HepG2 (cell line): Measurements from ENCODE around the gene NECTIN2. TPM values are rescaled to one million over a fixed set of nuclear protein-coding genes. Genes with fewer than 3 reads are reported as not detected.
"Not testable (repeated sequence)": the region's sequence is repeated elsewhere in the genome, so short reads cannot be mapped to it uniquely, and the experiment has no call there.

Source experiments
- AGO2 ChIP-seq: fragments of 200-400 bp; formaldehyde crosslinking; optimal IDR thresholded peaks from 2 replicates; pipeline ENCODE3; 2017; ENCODE audit warnings: mild to moderate bottlenecking, low read depth, low read length, moderate library complexity
- BORCS8-MEF2B ChIP-seq: sonication (generic); formaldehyde crosslinking; IDR thresholded peaks from 2 replicates; pipeline ENCODE4 v1.8.0; 2022; ENCODE audit warnings: mild to moderate bottlenecking, missing genetic modification reagents
- FOXP4 ChIP-seq: sonication (generic); formaldehyde crosslinking; IDR thresholded peaks from 2 replicates; pipeline ENCODE4 v1.4.0; 2020; ENCODE audit warnings: missing genetic modification reagents
- MAX ChIP-seq: IDR thresholded peaks from 2 replicates; pipeline ENCODE4 v1.6.1; 2012; ENCODE audit warnings: inconsistent platforms
- MYC ChIP-seq: sonication (generic); formaldehyde crosslinking; IDR thresholded peaks from 2 replicates; pipeline ENCODE4 v1.9.0; 2021; ENCODE audit warnings: missing genetic modification reagents, borderline replicate concordance
- PAX8 ChIP-seq: sonication (generic); formaldehyde crosslinking; IDR thresholded peaks from 2 replicates; pipeline ENCODE4 v1.8.0; 2022; ENCODE audit warnings: mild to moderate bottlenecking, missing genetic modification reagents, borderline replicate concordance
- RBM22 ChIP-seq: fragments of 200-400 bp; formaldehyde crosslinking; optimal IDR thresholded peaks from 2 replicates; pipeline ENCODE3; 2017; ENCODE audit warnings: mild to moderate bottlenecking, low read length, moderate library complexity
- SALL2 ChIP-seq: sonication (generic); formaldehyde crosslinking; IDR thresholded peaks from 2 replicates; pipeline ENCODE4 v1.8.1; 2023; ENCODE audit warnings: mild to moderate bottlenecking, missing genetic modification reagents, inconsistent platforms
- SOX6 ChIP-seq, 2 experiments: fragments of 450-650 bp in 1 of 2; sonication (generic) in 1 of 2; formaldehyde crosslinking in 1 of 2; IDR thresholded peaks; 2 replicates each; pipeline versions ENCODE4 v1.4.0 to v1.6.1; 2017 to 2020; ENCODE audit warnings: antibody characterized with exemption in 1 of 2, mild to moderate bottlenecking in 1 of 2, missing genetic modification reagents in 1 of 2
- ZBTB4 ChIP-seq: sonication (generic); formaldehyde crosslinking; IDR thresholded peaks from 2 replicates; pipeline ENCODE4 v1.4.0; 2020; ENCODE audit warnings: missing genetic modification reagents, mild to moderate bottlenecking, borderline replicate concordance
- ZNF263 ChIP-seq: sonication (generic); formaldehyde crosslinking; IDR thresholded peaks from 2 replicates; pipeline ENCODE4 v1.4.0; 2020; ENCODE audit warnings: missing genetic modification reagents
- ZNF3 ChIP-seq: IDR thresholded peaks from 2 replicates; pipeline ENCODE4 v1.7.0; 2017; ENCODE audit warnings: inconsistent platforms
- polyA plus RNA-seq, 8 experiments: library from polyadenylated mRNA; depleted of rRNA in 3 of 8; stranded (reverse) in 7 of 8; unstranded in 1 of 8; fragments of >200 nt; fragmentation: Illumina TruSeq in 4 of 8; extraction: Trizol in 4 of 8; gene quantifications; 2 replicates each; pipeline versions ENCODE4 v1.2.1 to v1.2.3, GENCODE V29; 2011 to 2016; ENCODE audit warnings: low read depth in 4 of 8, missing spikeins in 1 of 8, mixed read lengths in 1 of 8; ENCODE audit not compliant: insufficient read depth in 1 of 8
- total RNA-seq, 5 experiments: library from RNA; depleted of rRNA; stranded (reverse); fragments of >200 nt; fragmentation: Illumina TruSeq; extraction: Trizol; gene quantifications; 2 replicates each; pipeline ENCODE4 v1.2.3, GENCODE V29; 2016; ENCODE audit warnings: low read depth in 1 of 5

NECTIN2 gene
- total and polyA plus RNA-seq, 2 of the 13 experiments (the other 11 are each of a cell fraction or from before 2014, with no cell fraction given) = 75.4 to 114 TPM

GRCh38 chr19:44926245-44927077, 80.4 kb downstream of the NECTIN2 start (continued):
- TF ChIP-seq ZNF263 (CRISPR knock-in tag) (peak; percentile 74), MAX (peak; percentile 14; the same call in 1 of the 2 replicates), PAX8 (CRISPR knock-in tag) (0 out of 2 replicates have a peak, but pooled peaks have one; percentile 36), BORCS8-MEF2B (CRISPR knock-in tag) (0 out of 2 replicates have a peak, but pooled peaks have one; percentile 33), RBM22 (peak; percentile 30), FOXP4 (CRISPR knock-in tag) (peak; percentile 32; the same call in 1 of the 2 replicates), SALL2 (peak; percentile 24; the same call in 1 of the 2 replicates), SOX6 (CRISPR knock-in tag; IDR thresholded peaks at IDR 0.05) (0 out of 2 replicates have a peak, but pooled peaks have one; percentile 37), MYC (CRISPR knock-in tag) (peak; percentile 25; the same call in 1 of the 2 replicates), ZNF3 (0 out of 2 replicates have a peak, but pooled peaks have one; percentile 30), ZBTB4 (CRISPR knock-in tag) (0 out of 2 replicates have a peak, but pooled peaks have one; percentile 17), AGO2 (peak; percentile 56)
- TF ChIP-seq SOX6 (IDR thresholded peaks at IDR 0.05) = not testable (repeated sequence)
